Measurements from ENCODE around the gene PCNX1.
"Not testable (repeated sequence)": the region's sequence is repeated elsewhere in the genome, so short reads cannot be mapped to it uniquely, and the experiment has no call there.

PCNX1 gene

DNA sequence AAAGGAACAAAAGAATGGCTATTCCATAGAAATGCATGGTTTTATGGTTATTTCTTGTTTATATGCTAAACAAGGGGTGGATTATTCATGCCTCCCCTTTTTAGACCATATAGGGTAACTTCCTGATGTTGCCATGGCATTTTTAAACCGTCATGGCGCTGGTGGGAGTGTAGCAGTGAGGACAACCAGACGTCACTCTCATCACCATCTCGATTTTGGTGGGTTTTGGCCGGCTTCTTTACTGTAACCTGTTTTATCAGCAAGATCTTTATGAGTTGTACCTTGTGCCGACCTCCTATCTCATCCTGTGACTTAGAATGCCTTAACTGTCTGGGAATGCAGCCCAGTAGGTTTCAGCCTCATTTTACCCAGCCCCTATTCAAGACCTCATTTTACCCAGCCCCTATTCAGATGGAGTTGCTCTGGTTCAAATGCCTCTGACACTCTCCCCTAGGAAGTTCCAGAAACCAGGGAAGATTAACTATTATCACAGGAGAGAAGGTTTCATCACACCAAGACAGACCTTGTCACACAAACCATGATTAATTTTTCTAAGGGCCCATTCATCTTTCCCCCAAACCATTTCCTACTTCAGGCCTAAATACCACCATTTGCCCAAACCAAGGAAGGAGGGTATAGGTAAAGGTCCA, 31.3 kb upstream of the PCNX1 start:
- not testable (repeated sequence) for H3K4me3 ChIP-seq (ENCODE audit: insufficient read depth in 1 of 2, low read depth in 1 of 2, low read length in 2 of 2); H2AK5ac ChIP-seq (ENCODE audit: low read length, severe bottlenecking); H3K4ac ChIP-seq (ENCODE audit: low read depth in 1 of 2, low read length in 2 of 2); H3K14ac ChIP-seq (ENCODE audit: low read length in 2 of 2); H2BK15ac ChIP-seq (ENCODE audit: low read depth, poor library complexity, severe bottlenecking); H3K27ac ChIP-seq (ENCODE audit: low read length, poor library complexity, severe bottlenecking); H3K23ac ChIP-seq (ENCODE audit: low read length in 2 of 2); H4K8ac ChIP-seq (ENCODE audit: low read length); DNase-seq; H2BK5ac ChIP-seq (ENCODE audit: low read depth, low read length, poor library complexity, severe bottlenecking); H3K9me3 ChIP-seq (ENCODE audit: control insufficient read depth, low read length); H2BK120ac ChIP-seq (ENCODE audit: low read depth, low read length); H3K9ac ChIP-seq (ENCODE audit: low read length); H2AFZ ChIP-seq (ENCODE audit: low read depth, low read length); H3K27me3 ChIP-seq (ENCODE audit: control insufficient read depth in 1 of 2, insufficient read depth in 1 of 2, low read length in 2 of 2); H3K18ac ChIP-seq (ENCODE audit: low read depth in 1 of 2, low read length in 2 of 2); H3K79me1 ChIP-seq (replicated peaks; ENCODE audit: low read length, poor library complexity, severe bottlenecking); H3K36me3 ChIP-seq (ENCODE audit: control insufficient read depth in 1 of 2, insufficient read depth in 2 of 2, low read depth in 1 of 2, low read length in 2 of 2); H3K4me2 ChIP-seq (ENCODE audit: low read length, poor library complexity, severe bottlenecking); H4K91ac ChIP-seq (ENCODE audit: low read length); H3K4me1 ChIP-seq (ENCODE audit: control insufficient read depth, insufficient read depth, low read depth, low read length); H2BK12ac ChIP-seq (ENCODE audit: low read length in 2 of 2)
- 85% methylated on average over 6 of the region's 6 CpGs for WGBS

DNA sequence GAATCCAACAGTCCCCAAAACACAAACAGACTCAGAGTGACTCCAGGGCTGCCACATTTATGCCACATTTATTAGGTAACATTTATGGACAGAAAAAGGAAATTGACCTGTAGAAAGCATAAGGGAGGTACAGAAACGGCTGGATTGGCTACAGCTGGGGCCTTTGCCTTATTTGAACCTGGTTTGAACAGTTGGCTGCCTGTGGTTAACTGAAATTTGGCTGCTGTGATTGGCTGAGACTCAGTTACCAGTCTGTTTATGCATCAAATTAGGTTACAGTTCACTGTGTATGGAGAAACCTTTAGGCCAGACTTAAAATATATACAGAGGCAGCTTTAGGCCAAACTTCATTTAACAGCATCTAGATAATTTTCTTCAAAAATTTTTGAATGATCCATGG, 27.8 kb upstream of the PCNX1 start:
- H4K91ac ChIP-seq (ENCODE audit: low read length), result no peak overlapping the region
- H3K4me2 ChIP-seq (ENCODE audit: low read length, poor library complexity, severe bottlenecking), result no peak overlapping the region
- no peak overlapping the region for H3K14ac ChIP-seq (ENCODE audit: low read length in 2 of 2)
- no peak overlapping the region for H3K27ac ChIP-seq (ENCODE audit: low read length, poor library complexity, severe bottlenecking)
- no peak overlapping the region for H2BK15ac ChIP-seq (ENCODE audit: low read depth, poor library complexity, severe bottlenecking)
- H3K9ac ChIP-seq (ENCODE audit: low read length), result no peak overlapping the region
- H3K36me3 ChIP-seq (ENCODE audit: control insufficient read depth in 1 of 2, insufficient read depth in 2 of 2, low read depth in 1 of 2, low read length in 2 of 2), result no peaks in the 10 kb centered on the region
- H2AK5ac ChIP-seq (ENCODE audit: low read length, severe bottlenecking), result no peak overlapping the region
- H3K4me3 ChIP-seq (ENCODE audit: insufficient read depth in 1 of 2, low read depth in 1 of 2, low read length in 2 of 2), result no peak overlapping the region
- DNase-seq, result no peak
- H3K9me3 ChIP-seq (ENCODE audit: control insufficient read depth, low read length), result no peaks in the 10 kb centered on the region
- H3K23ac ChIP-seq (ENCODE audit: low read length in 2 of 2), result no peak overlapping the region
- no peaks in the 10 kb centered on the region for H3K27me3 ChIP-seq (ENCODE audit: control insufficient read depth in 1 of 2, insufficient read depth in 1 of 2, low read length in 2 of 2)
- H4K8ac ChIP-seq (ENCODE audit: low read length), result peak overlapping the region; percentile 23
- no peaks in the 10 kb centered on the region for H3K79me1 ChIP-seq (replicated peaks; ENCODE audit: low read length, poor library complexity, severe bottlenecking)
- H3K18ac ChIP-seq (ENCODE audit: low read depth in 1 of 2, low read length in 2 of 2), result no peak overlapping the region
- no peak overlapping the region for H2BK120ac ChIP-seq (ENCODE audit: low read depth, low read length)
- H2BK12ac ChIP-seq (ENCODE audit: low read length in 2 of 2), result no peak overlapping the region
- H3K4ac ChIP-seq (ENCODE audit: low read depth in 1 of 2, low read length in 2 of 2), result no peak overlapping the region
- H2BK5ac ChIP-seq (ENCODE audit: low read depth, low read length, poor library complexity, severe bottlenecking), result no peak overlapping the region
- no peak overlapping the region for H2AFZ ChIP-seq (ENCODE audit: low read depth, low read length)
- WGBS, result 38% methylated on average over 1 of the region's 1 CpG
- H3K4me1 ChIP-seq (ENCODE audit: control insufficient read depth, insufficient read depth, low read depth, low read length), result peaks cover 2% of the 10 kb centered on the region

DNA sequence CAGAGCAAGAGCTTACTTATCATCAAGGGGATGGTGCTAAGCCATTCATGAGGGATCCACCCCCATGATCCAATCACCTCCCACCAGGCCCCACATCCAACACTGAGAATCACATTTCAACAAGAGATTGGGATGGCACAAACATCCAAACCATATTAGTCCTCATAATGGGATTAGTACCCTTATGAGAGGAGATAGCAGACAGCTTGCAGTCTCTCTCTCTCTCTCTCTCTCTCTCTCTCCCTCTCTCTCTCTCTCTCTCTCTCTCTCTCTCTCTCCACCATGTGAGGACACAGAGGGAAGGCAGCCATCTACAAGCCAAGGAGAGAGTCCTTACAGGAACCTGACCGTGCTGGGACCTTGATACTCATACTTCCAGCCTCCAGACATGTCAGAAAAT, 26.4 kb upstream of the PCNX1 start:
- H3K79me1 ChIP-seq (replicated peaks; ENCODE audit: low read length, poor library complexity, severe bottlenecking); H3K23ac ChIP-seq (ENCODE audit: low read length in 2 of 2); H3K9ac ChIP-seq (ENCODE audit: low read length); H2BK5ac ChIP-seq (ENCODE audit: low read depth, low read length, poor library complexity, severe bottlenecking); DNase-seq; H3K4me1 ChIP-seq (ENCODE audit: control insufficient read depth, insufficient read depth, low read depth, low read length); H3K27me3 ChIP-seq (ENCODE audit: control insufficient read depth in 1 of 2, insufficient read depth in 1 of 2, low read length in 2 of 2); H3K36me3 ChIP-seq (ENCODE audit: control insufficient read depth in 1 of 2, insufficient read depth in 2 of 2, low read depth in 1 of 2, low read length in 2 of 2); H3K27ac ChIP-seq (ENCODE audit: low read length, poor library complexity, severe bottlenecking); H2AFZ ChIP-seq (ENCODE audit: low read depth, low read length); H2AK5ac ChIP-seq (ENCODE audit: low read length, severe bottlenecking); H4K91ac ChIP-seq (ENCODE audit: low read length); H3K4me2 ChIP-seq (ENCODE audit: low read length, poor library complexity, severe bottlenecking); H3K4ac ChIP-seq (ENCODE audit: low read depth in 1 of 2, low read length in 2 of 2); H3K9me3 ChIP-seq (ENCODE audit: control insufficient read depth, low read length); H3K14ac ChIP-seq (ENCODE audit: low read length in 2 of 2); H4K8ac ChIP-seq (ENCODE audit: low read length); H2BK15ac ChIP-seq (ENCODE audit: low read depth, poor library complexity, severe bottlenecking); H2BK120ac ChIP-seq (ENCODE audit: low read depth, low read length); H3K4me3 ChIP-seq (ENCODE audit: insufficient read depth in 1 of 2, low read depth in 1 of 2, low read length in 2 of 2): not testable (repeated sequence)
- 90% methylated on average over 1 of the region's 1 CpG for WGBS
- H2BK12ac ChIP-seq (ENCODE audit: low read length in 2 of 2), result peak overlapping the region in 1 of 2 experiments; percentile 14
- H3K18ac ChIP-seq (ENCODE audit: low read depth in 1 of 2, low read length in 2 of 2), result peak overlapping the region in 1 of 2 experiments; percentile 9

DNA sequence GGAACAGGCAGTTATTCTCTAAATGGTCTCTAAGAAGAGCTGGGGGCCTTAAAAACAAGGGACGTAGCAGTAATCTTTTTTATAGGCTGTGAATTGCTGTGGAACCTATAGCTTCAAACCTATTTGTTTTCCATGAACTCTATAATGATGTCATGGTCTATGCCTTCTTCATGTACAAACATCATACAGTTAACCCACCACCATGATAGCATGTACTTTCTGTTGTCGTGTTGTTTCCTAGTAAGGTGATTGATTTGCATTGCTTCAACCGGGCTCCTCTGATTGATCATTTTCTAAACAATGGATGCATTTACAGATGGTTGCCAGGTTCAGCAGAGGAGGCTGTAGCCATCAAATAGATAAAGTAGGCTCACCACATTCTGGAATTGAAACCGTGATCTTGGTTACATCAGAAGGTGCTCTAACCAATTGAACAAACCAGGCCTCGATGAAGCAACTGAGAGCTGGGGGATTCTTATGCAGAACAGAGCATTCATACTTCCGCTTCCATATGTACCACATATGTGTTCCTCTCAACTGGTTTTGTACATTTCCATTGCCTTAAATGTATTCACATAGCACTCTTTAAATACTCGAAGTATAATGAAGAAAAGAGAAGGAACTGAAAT, 25.6 kb upstream of the PCNX1 start:
- H3K9ac ChIP-seq (ENCODE audit: low read length), result no peak overlapping the region
- no peak overlapping the region for H3K4me3 ChIP-seq (ENCODE audit: insufficient read depth in 1 of 2, low read depth in 1 of 2, low read length in 2 of 2)
- H3K4me1 ChIP-seq (ENCODE audit: control insufficient read depth, insufficient read depth, low read depth, low read length), result peaks cover 2% of the 10 kb centered on the region
- no peak overlapping the region for H2BK5ac ChIP-seq (ENCODE audit: low read depth, low read length, poor library complexity, severe bottlenecking)
- no peak overlapping the region for H3K4me2 ChIP-seq (ENCODE audit: low read length, poor library complexity, severe bottlenecking)
- H2BK15ac ChIP-seq (ENCODE audit: low read depth, poor library complexity, severe bottlenecking), result no peak overlapping the region
- no peak overlapping the region for H4K8ac ChIP-seq (ENCODE audit: low read length)
- no peak overlapping the region for H3K18ac ChIP-seq (ENCODE audit: low read depth in 1 of 2, low read length in 2 of 2)
- H3K23ac ChIP-seq (ENCODE audit: low read length in 2 of 2), result no peak overlapping the region
- no peak for DNase-seq
- WGBS, result 95% methylated on average over 5 of the region's 7 CpGs
- H3K4ac ChIP-seq (ENCODE audit: low read depth in 1 of 2, low read length in 2 of 2), result no peak overlapping the region
- no peaks in the 10 kb centered on the region for H3K36me3 ChIP-seq (ENCODE audit: control insufficient read depth in 1 of 2, insufficient read depth in 2 of 2, low read depth in 1 of 2, low read length in 2 of 2)
- H2AK5ac ChIP-seq (ENCODE audit: low read length, severe bottlenecking), result no peak overlapping the region
- H3K27me3 ChIP-seq (ENCODE audit: control insufficient read depth in 1 of 2, insufficient read depth in 1 of 2, low read length in 2 of 2), result no peaks in the 10 kb centered on the region
- no peaks in the 10 kb centered on the region for H3K79me1 ChIP-seq (replicated peaks; ENCODE audit: low read length, poor library complexity, severe bottlenecking)
- no peak overlapping the region for H2AFZ ChIP-seq (ENCODE audit: low read depth, low read length)
- no peak overlapping the region for H3K14ac ChIP-seq (ENCODE audit: low read length in 2 of 2)
- H4K91ac ChIP-seq (ENCODE audit: low read length), result no peak overlapping the region
- H2BK120ac ChIP-seq (ENCODE audit: low read depth, low read length), result no peak overlapping the region
- no peak overlapping the region for H3K27ac ChIP-seq (ENCODE audit: low read length, poor library complexity, severe bottlenecking)
- no peaks in the 10 kb centered on the region for H3K9me3 ChIP-seq (ENCODE audit: control insufficient read depth, low read length)
- no peak overlapping the region for H2BK12ac ChIP-seq (ENCODE audit: low read length in 2 of 2)

All from mesenchymal stem cell (in vitro differentiated cells and primary cell).